A549 treated with DMSO at 1 μM for 4 hours (cell line): ENCODE results near the gene FGF6. TPM values are rescaled to one million over a fixed set of nuclear protein-coding genes. Genes with fewer than 3 reads are reported as not detected.

Source experiments
- total RNA-seq: library from RNA; stranded (reverse); fragments of 200-300 nt; extraction: Qiagen RNA extraction; gene quantifications from 5 replicates; pipeline ENCODE4 v1.2.3, GENCODE V29; 2022; ENCODE audit warnings: low read depth

Gene FGF6, protein sequence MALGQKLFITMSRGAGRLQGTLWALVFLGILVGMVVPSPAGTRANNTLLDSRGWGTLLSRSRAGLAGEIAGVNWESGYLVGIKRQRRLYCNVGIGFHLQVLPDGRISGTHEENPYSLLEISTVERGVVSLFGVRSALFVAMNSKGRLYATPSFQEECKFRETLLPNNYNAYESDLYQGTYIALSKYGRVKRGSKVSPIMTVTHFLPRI
- total RNA-seq = not detected in 5 replicates

DNA sequence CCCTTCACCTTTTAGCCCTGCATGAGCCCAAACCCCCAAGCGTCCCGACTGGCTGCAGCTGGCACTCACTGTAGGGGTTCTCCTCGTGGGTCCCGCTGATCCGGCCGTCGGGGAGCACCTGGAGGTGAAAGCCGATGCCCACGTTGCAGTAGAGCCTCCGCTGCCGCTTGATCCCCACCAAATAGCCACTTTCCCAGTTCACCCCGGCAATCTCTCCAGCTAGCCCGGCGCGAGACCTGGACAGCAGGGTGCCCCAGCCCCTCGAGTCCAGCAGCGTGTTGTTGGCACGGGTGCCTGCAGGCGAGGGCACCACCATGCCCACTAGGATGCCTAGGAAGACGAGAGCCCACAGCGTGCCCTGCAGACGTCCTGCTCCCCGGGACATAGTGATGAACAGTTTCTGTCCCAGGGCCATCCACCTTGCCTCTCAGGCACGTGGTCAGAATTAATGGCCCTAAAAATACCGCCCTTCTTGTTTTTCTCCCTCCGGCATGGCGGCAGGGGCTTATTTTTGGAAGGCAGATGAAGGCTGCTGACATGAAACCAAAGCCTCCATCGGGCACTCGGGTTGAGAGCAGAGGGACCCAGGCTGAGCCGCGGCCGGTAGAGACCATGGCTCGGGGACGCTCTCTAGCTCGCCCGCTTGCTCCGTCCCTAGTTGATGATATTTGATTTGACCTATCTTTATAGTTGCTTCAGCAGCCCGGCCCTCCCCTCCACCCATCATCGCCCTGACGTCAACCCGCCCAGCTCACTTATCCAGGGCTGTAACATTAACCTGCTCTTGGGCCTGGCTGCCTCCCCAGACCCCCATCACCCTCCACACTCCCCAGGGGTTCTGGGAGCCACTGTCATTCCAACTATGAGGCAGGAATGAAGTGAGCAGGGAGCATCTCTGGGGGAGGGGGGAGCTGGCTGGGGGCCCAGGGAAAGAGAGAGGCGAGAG, at the start of gene FGF6:
Gene FGF6, minus strand, starts transcription at position 660 of the 946 bp plus-strand sequence. Its CDS starts 245 bp downstream, at position 415.

Other genes with a start within 250 kb of the FGF6 start
- gene CCND2, start 172.1 kb downstream of the FGF6 start, total RNA-seq = 0.01 TPM in 1 of 5 replicates, not detected in the others
- 41.3 to 52.2 TPM (median 41.6 TPM) in 5 replicates for gene TIGAR, start 124.6 kb downstream of the FGF6 start, total RNA-seq
- not detected in 5 replicates for gene FGF23, start 66.1 kb downstream of the FGF6 start, total RNA-seq
- gene RAD51AP1, start 93.1 kb upstream of the FGF6 start, total RNA-seq = 14.8 to 25.1 TPM (median 20.7 TPM) in 5 replicates
- 41.1 to 50.5 TPM (median 45.4 TPM) in 5 replicates for gene DYRK4, start 116.4 kb upstream of the FGF6 start, total RNA-seq
- gene AKAP3, start 203.2 kb upstream of the FGF6 start, total RNA-seq = 0.07 to 0.27 TPM (median 0.17 TPM) in 4 of 5 replicates, not detected in the other
- gene NDUFA9, start 203.3 kb upstream of the FGF6 start, total RNA-seq = 107 to 121 TPM (median 112 TPM) in 5 replicates